ENCODE results near the gene LENG9. TPM values are rescaled to one million over a fixed set of nuclear protein-coding genes. Genes with fewer than 3 reads are reported as not detected.

LENG9 gene
- total and polyA plus RNA-seq, 2 of the 13 experiments (the other 11 are each of a cell fraction or from before 2014, with no cell fraction given): 0.75 to 2.9 TPM

DNA sequence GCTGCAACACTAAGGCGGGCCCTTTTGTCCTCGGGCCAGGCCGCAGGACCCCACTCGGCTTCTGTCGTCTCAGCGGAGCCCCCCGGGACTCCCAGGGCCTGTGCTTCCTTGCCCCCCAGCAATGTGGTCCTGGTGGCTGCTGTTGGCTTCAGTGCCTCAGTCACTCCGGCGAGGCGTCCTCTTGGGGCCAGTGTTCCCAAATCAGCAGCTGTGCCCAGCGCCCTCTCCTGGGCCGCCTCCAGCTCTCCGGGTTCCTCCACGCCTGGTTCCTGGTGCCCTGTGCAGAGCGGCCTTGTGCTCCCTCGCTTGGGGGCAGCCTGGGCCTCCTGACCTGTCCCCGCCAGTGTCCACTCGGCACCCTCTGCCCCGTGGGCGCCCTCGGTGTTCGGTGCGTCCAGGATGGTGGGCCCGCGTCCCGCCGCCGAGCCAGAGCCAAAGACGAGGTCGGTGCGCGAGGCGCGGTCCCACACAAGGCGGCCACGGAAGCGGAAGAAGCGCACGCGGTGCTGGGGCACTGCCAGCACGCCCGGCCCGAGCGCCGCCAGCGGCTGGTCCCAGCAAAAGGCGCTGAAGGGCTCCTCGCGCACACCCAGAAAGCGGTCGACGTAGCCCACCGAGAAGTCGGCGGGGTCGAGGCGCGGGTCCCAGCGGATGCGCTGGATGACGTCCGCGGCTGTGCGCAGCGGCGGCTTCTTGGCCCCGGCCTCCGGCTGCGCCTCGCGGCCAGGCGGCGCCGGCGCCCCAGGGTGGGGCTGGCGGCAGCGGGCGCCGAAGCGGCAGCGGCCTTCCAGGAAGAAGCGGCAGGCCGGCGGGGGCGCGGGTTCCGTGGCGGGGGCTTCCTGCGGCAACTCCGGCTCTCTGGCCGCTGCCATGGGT, 685 bp downstream of the LENG9 start (continued):
- TF ChIP-seq, protein P1, sequence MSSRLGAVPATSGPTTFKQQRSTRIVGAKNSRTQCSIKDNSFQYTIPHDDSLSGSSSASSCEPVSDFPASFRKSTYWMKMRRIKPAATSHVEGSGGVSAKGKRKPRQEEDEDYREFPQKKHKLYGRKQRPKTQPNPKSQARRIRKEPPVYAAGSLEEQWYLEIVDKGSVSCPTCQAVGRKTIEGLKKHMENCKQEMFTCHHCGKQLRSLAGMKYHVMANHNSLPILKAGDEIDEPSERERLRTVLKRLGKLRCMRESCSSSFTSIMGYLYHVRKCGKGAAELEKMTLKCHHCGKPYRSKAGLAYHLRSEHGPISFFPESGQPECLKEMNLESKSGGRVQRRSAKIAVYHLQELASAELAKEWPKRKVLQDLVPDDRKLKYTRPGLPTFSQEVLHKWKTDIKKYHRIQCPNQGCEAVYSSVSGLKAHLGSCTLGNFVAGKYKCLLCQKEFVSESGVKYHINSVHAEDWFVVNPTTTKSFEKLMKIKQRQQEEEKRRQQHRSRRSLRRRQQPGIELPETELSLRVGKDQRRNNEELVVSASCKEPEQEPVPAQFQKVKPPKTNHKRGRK (CRISPR knock-in tag; IDR thresholded peaks at IDR 0.05): no peak
- TF ChIP-seq ARNT (IDR thresholded peaks at IDR 0.05) (no peak), ZNF292 (CRISPR knock-in tag; IDR thresholded peaks at IDR 0.05; ENCODE audit: borderline replicate concordance, low read depth) (no peak), NFKB2 (CRISPR knock-in tag; IDR thresholded peaks at IDR 0.05; ENCODE audit: borderline replicate concordance) (peak; percentile 61; the same call in 1 of the 2 replicates), KAT7 (CRISPR knock-in tag; IDR thresholded peaks at IDR 0.05; ENCODE audit: borderline replicate concordance) (no peak), MAF1 (CRISPR knock-in tag; IDR thresholded peaks at IDR 0.05; ENCODE audit: borderline replicate concordance) (peak; percentile 63; the same call in 1 of the 2 replicates), ZNF576 (CRISPR knock-in tag; IDR thresholded peaks at IDR 0.05) (no peak), RFXANK (CRISPR knock-in tag; IDR thresholded peaks at IDR 0.05) (no peak), REL (CRISPR knock-in tag; conservative IDR thresholded peaks at IDR 0.05) (0 out of 2 replicates have a peak, but pooled peaks have one; percentile 76), ZNF790 (CRISPR knock-in tag; IDR thresholded peaks at IDR 0.05; ENCODE audit: borderline replicate concordance) (peak; percentile 55; the same call in 1 of the 2 replicates), TCF7L2 (IDR thresholded peaks at IDR 0.05; ENCODE audit: low read depth, low read length) (no peak), GABPA (IDR thresholded peaks at IDR 0.05; ENCODE audit: low read depth, low read length) (0 out of 2 replicates have a peak, but pooled peaks have one; percentile 32), GABPA (CRISPR knock-in tag; IDR thresholded peaks at IDR 0.05; ENCODE audit: low read depth) (no peak), SYNCRIP (IDR thresholded peaks at IDR 0.05; ENCODE audit: insufficient read depth, low read depth, low read length) (no peak), ZNF607 (CRISPR knock-in tag; IDR thresholded peaks at IDR 0.05; ENCODE audit: borderline replicate concordance) (peak; percentile 61; the same call in 1 of the 2 replicates), FOXO1 (CRISPR knock-in tag; IDR thresholded peaks at IDR 0.05) (no peak), NFRKB (IDR thresholded peaks at IDR 0.05) (no peak), POLR2AphosphoS5 (IDR thresholded peaks at IDR 0.05; ENCODE audit: low read depth, low read length) (no peak; the same call in 1 of the 2 replicates)
- TF ChIP-seq, protein P2, sequence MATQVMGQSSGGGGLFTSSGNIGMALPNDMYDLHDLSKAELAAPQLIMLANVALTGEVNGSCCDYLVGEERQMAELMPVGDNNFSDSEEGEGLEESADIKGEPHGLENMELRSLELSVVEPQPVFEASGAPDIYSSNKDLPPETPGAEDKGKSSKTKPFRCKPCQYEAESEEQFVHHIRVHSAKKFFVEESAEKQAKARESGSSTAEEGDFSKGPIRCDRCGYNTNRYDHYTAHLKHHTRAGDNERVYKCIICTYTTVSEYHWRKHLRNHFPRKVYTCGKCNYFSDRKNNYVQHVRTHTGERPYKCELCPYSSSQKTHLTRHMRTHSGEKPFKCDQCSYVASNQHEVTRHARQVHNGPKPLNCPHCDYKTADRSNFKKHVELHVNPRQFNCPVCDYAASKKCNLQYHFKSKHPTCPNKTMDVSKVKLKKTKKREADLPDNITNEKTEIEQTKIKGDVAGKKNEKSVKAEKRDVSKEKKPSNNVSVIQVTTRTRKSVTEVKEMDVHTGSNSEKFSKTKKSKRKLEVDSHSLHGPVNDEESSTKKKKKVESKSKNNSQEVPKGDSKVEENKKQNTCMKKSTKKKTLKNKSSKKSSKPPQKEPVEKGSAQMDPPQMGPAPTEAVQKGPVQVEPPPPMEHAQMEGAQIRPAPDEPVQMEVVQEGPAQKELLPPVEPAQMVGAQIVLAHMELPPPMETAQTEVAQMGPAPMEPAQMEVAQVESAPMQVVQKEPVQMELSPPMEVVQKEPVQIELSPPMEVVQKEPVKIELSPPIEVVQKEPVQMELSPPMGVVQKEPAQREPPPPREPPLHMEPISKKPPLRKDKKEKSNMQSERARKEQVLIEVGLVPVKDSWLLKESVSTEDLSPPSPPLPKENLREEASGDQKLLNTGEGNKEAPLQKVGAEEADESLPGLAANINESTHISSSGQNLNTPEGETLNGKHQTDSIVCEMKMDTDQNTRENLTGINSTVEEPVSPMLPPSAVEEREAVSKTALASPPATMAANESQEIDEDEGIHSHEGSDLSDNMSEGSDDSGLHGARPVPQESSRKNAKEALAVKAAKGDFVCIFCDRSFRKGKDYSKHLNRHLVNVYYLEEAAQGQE (IDR thresholded peaks at IDR 0.05; ENCODE audit: borderline replicate concordance in 1 of 2, low read depth in 1 of 2, low read length in 2 of 2): no peak
- TF ChIP-seq, protein P3, sequence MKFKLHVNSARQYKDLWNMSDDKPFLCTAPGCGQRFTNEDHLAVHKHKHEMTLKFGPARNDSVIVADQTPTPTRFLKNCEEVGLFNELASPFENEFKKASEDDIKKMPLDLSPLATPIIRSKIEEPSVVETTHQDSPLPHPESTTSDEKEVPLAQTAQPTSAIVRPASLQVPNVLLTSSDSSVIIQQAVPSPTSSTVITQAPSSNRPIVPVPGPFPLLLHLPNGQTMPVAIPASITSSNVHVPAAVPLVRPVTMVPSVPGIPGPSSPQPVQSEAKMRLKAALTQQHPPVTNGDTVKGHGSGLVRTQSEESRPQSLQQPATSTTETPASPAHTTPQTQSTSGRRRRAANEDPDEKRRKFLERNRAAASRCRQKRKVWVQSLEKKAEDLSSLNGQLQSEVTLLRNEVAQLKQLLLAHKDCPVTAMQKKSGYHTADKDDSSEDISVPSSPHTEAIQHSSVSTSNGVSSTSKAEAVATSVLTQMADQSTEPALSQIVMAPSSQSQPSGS (CRISPR knock-in tag; IDR thresholded peaks at IDR 0.05): peak; percentile 26; the same call in 1 of the 2 replicates
- TF ChIP-seq, protein P4, sequence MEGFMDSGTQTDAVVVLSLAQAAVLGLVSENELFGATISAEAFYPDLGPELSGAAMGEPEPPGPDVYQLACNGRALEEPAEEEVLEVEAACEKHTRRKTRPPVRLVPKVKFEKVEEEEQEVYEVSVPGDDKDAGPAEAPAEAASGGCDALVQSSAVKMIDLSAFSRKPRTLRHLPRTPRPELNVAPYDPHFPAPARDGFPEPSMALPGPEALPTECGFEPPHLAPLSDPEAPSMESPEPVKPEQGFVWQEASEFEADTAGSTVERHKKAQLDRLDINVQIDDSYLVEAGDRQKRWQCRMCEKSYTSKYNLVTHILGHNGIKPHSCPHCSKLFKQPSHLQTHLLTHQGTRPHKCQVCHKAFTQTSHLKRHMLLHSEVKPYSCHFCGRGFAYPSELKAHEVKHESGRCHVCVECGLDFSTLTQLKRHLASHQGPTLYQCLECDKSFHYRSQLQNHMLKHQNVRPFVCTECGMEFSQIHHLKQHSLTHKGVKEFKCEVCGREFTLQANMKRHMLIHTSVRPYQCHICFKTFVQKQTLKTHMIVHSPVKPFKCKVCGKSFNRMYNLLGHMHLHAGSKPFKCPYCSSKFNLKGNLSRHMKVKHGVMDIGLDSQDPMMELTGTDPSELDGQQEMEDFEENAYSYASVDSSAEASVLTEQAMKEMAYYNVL (CRISPR knock-in tag; IDR thresholded peaks at IDR 0.05; ENCODE audit: borderline replicate concordance): no peak

Data from HepG2 (cell line).